HG02885 (cell line): ENCODE data around the gene VAMP1.
"Not testable (repeated sequence)": the region's sequence is repeated elsewhere in the genome, so short reads cannot be mapped to it uniquely, and the experiment has no call there.

Experiments
- ATAC-seq: cut with Tn5 transposase; IDR thresholded peaks from one replicate; pipeline ENCODE4 v1.9.1; 2021; ENCODE audit warnings: mild to moderate bottlenecking; ENCODE audit not compliant: unreplicated experiment, poor library complexity

The VAMP1 gene, protein sequence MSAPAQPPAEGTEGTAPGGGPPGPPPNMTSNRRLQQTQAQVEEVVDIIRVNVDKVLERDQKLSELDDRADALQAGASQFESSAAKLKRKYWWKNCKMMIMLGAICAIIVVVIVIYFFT

DNA sequence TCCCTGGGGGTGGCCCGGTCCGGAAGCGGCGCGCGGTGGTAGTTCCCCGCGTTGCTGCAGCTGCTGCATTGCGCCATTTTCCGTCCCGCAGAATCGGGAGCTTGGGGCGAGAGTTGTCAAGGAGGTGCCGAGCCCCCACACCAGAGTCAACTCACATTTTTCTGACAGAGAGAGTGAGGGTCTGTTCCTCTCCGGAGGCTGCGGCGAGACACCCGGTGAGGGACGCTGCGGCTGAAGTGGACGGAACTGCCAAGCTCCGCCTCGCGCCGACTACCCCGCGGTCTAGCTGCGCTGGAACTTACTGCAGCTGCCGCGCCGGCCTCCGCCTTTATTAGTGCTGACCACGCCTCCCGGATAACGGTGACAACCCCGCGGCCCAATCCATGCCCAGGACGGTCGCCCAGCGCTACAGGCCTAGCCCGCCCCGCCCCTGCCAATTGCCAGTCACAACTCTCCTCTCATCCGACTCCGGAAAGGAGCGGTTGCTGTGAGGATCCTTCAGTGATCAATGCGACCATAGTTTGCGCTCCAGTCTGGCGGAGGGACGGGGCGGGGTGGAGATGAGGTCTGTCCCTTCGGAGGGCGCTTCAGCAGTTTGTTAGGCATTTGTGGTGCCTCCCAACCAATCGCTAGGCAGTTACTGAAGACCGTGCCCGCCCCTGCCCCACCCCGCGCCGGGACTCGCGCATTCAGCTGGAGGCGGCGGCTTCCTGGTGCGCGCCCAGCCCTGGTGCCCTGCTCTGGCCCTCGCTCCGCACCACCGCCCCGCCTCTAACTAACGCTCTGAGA lies at the start of gene VAMP1:
Gene VAMP1 (minus strand): TSS at position 303 of the 789 bp plus-strand sequence. CDS start 146 bp downstream, at position 157.
- peak; percentile 90 for ATAC-seq

DNA sequence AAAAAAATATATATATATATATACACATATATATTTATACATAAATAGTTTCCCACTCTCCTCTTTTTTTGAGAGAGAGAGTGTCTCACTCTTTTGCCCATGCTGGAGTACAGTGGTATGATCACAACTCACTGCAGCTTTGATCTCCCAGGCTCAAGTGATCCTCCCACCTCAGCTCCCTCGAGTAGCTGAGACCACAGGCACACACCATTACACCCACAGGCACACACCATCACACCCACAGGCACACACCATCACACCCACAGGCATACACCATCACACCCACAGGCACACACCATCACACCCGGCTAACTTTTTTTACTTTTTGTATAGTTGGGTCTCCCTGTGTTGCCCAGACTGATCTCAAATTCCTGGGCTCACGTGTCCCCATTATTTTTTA lies 49.7 kb upstream of the VAMP1 start:
- ATAC-seq, result no peak

DNA sequence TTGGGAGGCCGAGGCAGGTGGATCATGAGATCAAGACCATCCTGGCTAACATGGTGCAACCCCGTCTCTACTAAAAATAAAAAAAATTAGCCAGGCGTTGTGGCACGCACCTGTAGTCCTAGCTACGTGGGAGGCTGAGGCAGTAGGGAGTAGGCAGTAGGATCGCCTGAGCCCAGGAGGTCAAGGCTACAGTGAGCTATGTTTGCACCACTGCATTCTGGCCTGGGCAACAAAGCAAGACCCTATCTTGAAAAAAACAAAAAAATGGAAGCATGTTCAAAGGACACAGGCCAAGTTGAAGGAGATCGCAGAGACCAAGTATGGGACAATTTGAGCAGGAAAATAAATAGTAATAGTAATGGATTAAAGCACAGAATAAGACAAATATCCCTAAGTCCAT lies 37.6 kb upstream of the VAMP1 start:
- no peak for ATAC-seq

DNA sequence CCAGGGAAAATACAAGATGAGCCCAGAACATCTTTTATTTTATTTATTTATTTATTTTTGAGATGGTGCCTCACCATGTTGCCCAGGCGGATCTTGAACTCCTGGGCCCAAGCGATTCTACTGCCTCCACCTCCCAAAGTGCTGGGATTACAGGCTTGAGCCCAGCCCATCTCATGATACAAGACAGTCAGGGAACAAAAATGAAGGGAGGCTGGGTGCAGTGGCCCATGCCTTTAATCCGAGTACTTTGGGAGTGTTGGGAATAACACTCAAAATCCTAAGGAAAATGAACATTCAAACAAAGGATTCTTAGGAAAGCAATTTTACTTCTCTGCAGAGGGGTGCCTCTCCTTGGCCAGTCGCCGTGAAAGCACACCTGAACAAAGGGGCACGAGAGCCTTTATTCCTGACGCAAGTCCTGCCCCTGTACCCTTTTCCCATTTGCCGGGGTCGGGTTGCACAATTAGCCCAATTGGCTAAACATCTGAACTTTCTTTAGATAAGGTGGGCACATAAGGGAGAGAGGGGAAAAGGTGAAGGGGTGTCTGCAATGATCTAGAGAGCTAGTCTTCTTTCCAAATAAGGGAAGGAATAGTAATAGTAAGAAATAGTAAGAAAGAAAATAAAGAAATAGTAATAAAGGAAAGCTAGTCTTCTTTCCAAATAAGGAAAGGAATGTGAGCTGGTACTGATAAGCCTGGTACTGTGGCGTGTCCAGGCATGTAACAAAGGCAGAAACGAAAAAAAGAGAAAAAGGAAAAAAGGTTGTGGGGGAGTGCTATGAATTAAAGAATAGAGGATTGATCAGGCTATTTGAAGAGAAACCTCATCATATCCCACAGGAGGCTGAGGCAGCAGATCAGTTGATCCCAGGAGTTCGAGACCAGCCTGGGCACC lies 36.9 kb upstream of the VAMP1 start:
- no peak for ATAC-seq

DNA sequence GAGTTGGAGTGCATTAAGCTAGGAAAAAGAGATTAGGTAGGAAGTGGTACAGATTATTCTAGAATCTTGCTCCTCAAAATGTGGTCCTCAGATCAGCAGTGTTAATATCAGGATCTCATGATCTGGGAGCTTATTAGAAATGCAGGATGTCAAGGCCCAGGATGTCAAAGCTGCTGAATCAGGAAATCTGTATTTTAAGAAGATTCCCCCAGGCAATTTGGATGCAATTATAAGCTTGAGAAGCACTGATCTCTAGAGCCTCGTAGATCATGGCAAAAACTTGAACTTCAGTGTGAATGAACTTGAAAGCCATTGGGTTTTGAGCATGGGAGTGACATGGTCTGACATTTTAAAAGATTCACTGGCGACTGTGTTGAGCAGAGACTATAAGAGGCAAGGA lies 30.0 kb upstream of the VAMP1 start:
- ATAC-seq, result no peak

DNA sequence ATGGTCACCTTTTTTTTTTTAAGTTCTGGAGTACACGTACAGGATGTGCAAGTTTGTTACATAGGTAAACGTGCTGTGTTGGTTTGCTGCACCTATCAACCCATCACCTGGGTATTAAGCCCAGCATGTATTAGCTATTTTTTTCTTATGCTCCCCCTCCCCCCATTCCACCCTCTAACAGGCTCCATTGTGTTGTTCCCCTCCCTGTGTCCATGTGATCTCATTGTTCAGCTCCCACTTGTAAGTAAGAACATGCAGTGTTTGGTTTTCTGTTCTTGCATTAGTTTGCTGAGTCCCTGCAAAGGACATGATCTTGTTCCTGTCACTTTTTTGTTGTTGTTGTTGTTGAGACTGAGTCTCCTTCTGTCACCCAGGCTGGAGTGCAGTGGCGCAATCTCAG lies 26.8 kb upstream of the VAMP1 start:
- not testable (repeated sequence) for ATAC-seq

DNA sequence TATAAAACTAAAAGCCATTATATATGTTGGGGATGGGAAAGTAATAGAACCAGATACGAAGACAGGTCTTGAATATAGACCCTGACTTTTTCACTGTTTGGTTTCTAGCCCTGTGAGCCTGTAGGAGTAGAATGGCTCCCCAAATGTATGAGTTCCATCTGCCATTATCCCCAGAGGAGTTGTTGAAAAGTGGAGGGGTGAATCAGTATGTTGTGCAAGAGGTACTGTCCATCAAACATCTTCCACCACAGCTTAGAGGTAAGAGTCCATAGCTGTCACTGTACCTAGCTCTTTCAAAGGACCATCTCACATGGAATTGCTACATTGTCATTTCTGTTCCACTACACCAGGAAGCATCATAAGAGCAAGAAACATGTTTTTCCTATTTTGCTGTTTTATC lies 24.5 kb upstream of the VAMP1 start:
- no peak for ATAC-seq

DNA sequence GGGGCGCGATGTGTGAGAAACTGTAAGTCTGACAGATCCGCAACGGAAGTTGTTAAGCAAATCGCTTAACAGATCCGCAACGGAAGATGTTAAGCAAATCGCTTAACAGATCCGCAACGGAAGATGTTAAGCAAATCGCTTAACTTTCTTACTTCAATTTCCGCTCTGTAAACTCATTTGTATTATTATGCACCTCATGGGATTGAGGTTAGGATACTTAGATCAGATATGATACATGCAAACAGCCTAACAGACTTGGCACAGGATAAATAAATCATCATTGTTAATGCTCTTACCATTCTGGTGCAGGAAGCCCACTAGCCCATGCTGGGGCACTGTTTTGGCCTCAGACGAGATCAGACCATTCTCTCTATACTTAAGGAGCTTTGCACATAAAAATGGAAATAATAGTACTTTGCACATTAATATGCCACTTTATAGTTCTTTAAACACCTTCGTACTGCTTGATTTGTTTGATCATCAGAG lies 23.8 kb upstream of the VAMP1 start:
- no peak for ATAC-seq

DNA sequence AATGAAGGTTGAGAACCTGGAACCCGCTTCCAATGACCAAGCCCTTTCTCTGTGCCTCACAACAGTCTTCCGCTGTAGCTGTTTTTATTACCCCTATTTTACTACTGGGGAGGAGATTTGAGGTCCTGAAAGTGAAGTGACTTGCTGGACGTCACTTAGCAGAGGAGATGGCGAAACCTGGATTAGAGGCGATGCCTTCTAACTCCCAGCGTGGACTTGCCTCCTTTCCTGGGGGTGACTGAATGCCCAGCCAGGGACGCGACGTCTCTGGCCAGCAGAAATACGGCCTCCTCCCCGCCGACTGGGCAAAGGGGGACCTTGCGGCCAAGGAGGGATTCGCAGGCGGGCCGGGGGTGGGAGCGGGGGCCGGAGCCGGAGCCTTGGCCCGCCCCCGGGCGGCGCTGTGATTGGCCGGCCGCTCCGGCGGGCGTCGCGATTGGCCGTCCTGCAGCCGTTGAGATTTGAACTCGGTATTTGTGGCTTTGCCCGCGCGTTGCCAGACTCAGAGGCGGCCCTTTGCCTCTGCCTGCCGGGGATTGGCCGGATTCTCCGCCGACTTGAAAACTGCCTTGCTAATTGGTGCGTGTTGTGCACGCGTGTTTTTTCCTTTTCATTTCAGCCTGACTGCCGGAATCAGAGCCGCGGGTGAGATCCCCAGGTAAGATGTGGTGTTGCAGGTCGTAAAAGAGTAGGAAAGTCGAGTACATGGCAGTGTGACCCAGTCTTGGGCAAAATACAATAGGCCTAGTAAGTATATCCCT lies 23.2 kb upstream of the VAMP1 start, which contains the start of gene NCAPD2:
Gene NCAPD2 (plus strand): TSS at position 606 of the 761 bp plus-strand sequence. CDS start 997 bp downstream, outside the sequence.
- ATAC-seq, result peak; percentile 93

DNA sequence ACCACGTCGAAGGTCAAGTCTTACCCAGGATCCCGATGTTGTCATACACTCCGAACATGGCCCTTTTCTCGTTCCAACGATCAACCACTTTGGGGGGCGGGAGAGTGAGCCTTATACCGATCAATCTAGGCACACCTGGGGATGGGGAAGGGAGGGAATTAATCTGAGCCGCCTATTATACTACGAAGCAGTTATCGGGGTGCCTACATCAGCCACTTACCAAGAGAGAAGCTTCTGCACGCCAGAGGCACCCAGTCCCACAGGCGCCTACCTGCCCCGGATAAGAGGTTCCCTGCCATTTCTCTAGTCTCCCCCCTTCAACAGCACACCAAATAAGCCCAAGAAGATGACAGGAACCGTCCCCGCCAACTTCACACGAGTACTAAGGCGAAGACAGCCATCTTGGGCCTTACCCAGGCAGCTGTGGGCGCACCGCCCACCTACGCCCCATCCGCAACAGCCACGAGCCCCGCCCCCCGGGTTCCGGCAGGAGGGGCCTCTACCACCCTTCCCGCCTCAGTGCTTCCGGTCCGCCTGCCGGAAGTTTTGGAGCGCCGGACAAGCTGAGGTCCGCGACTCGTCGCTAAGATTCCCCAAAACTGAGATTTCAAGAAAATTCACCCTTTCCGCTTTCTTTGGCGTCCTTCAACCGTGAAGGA lies 22.5 kb upstream of the VAMP1 start, which contains the start of gene MRPL51:
Gene MRPL51 (minus strand): TSS at position 425 of the 659 bp plus-strand sequence. CDS start 126 bp downstream, at position 299.
- ATAC-seq, result peak; percentile 71

DNA sequence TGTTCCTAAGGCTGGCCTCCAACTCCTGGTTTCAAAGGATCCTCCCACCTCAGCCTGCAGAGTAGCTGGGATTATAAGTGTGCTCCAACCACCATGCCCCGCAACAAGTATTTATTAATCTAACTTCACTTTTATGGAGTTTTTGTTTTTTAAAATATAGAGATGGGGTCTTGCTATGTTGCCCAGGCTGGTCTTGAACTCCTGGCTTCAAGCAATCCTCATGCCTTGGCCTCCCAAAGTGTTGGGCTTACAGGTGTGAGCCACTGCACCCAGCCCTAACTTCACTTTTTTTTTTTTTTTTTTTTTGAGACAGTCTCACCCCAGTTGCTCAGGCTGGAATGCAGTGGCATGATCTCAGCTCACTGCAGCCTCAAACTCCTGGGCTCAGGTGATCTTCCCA lies 20.2 kb upstream of the VAMP1 start:
- not testable (repeated sequence) for ATAC-seq

DNA sequence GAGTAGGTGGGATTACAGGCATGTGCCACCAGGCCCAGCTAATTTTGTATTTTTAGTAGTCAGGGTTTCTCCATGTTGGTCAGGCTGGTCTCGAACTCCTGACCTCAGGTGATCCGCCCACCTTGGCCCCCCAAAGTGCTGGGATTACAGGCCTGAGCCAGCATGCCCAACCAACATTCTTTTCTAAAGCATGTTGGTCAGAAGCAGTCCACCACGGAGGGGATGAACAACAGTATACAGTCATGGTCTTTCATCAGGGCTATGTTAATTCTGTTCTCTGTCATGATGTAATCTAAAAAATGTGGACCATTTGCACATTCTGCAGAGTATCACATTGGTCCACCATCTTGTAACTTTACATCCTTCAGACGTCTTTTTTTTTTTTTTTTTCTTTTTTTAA lies 19.0 kb upstream of the VAMP1 start:
- ATAC-seq, result no peak

DNA sequence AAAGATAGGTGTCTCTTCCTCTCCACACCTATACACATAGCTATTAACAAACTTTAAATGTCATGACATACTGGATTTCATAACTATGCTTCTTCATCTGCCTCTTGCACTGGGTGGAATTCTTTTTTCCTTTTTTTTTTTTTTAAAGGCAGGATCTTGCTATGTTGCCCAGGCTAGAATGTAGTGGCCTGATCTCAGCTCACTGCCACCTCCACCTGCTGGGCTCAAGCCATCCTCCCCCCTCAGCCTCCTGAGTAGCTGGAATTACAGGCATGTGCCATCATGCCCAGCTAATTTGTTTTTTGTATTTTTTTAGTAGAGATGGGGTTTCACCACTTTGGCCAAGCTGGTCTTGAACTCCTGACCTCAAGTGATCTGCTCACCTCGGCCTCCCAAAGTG lies 17.8 kb upstream of the VAMP1 start:
- no peak for ATAC-seq

DNA sequence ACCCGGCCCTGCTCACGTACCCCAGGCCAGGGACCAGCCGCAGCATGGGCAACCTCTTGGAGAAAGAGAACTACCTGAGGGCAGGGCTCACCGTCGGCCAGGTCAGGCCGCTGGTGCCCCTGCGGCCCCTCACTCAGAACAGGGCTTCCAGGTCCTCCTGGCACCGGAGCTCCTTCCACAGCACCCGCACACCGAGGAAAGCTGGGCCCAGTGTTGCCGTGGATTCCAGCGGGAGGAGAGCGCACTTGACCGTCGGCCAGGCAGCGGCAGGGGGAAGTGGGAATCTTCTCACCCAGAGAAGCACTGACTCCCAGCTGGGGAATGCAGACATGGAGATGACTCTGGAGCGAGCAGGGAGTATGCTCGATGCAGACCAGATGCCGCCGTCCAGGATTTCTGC lies 7.9 kb upstream of the VAMP1 start:
- no peak for ATAC-seq

DNA sequence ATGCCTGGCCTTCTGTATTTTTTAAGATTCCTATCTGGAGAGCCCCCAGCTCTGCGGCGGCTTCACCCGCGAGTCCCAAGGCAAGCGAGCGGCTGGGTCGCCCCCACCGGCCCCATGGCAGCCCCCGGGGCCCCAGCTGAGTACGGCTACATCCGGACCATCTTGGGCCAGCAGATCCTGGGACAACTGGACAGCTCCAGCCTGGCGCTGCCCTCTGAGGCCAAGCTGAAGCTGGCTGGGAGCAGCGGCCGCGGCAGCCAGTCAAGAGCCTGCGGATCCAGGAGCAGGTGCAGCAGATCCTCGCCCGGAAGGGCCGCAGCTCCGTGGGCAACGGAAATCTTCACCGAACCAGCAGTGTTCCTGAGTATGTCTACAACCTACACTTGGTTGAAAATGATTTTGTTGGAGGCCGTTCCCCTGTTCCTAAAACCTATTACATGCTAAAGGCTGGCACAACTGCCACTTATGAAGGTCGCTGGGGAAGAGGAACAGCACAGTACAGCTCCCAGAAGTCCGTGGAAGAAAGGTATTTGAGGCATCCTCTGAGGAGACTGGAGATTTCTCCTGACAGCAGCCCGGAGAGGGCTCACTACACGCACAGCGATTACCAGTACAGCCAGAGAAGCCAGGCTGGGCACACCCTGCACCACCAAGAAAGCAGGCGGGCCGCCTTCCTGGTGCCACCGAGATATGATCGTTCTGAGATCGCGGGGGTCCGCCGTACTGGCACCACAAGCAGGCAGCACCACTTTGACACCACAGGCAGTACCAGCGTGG lies 7.3 kb upstream of the VAMP1 start:
- not testable (repeated sequence) for ATAC-seq

DNA sequence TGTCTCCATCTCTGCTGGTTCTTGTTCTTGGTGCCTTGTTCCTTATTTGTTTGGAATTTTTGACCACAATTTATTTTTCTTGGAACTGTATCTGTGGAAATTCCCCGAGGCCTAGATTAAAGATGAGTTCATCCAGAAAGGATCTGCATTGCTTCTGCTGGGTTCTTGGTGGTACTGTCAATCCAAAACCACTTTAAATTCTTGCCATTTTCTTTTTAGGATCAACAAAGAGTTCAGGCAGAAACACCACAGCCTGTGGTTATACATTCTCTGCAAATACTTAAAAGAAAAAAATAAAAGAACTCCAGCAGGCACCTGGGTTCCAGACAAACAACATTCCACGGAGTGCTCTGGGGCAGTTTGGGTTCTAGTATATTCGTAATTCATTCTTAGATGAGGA lies 6.0 kb upstream of the VAMP1 start:
- no peak for ATAC-seq

DNA sequence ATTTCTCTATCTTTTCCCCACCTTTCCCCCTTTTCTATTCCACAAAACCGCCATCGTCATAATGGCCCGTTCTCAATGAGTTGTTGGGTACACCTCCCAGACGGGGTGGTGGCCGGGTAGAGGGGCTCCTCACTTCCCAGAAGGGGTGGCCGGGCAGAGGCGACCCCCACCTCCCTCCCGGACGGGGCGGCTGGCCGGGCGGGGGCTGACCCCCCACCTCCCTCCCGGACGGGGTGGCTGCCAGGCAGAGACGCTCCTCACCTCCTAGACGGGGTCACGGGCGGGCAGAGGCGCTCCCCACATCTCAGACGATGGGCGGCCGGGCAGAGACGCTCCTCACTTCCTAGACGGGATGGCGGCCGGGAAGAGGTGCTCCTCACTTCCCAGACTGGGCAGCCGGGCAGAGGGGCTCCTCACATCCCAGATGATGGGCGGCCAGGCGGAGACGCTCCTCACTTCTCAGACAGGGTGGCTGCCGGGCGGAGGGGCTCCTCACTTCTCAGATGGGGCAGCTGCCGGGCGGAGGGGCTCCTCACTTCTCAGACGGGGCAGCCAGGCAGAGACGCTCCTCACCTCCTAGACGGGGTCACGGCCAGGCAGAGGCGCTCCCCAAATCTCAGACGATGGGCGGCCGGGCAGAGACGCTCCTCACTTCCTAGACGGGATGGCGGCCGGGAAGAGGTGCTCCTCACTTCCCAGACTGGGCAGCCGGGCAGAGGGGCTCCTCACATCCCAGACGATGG lies 4.9 kb upstream of the VAMP1 start:
- ATAC-seq, result not testable (repeated sequence)

DNA sequence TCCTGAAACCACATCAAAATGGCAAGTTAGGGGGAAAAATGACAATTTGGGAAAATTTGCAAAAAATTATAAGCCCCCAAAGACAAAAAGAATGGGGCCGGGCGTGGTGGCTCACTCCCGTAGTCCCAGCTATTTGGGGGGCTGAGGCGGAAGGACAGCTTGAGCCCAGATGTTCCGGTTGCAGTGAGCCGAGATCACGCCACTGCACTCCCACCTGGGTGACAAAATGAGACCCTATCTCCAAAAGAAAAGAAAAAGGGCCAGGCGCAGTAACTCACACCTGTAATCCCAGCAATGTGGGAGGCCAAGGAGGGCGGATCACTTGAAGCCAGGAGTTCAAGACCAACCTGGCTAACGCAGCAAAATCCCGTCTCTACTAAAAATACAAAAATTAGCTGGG lies 2.0 kb upstream of the VAMP1 start:
- ATAC-seq, result no peak
